HCT116 (cell line): ENCODE data around the gene NGFR. TPM values are rescaled to one million over a fixed set of nuclear protein-coding genes. Genes with fewer than 3 reads are reported as not detected.

Experiments
- ATAC-seq: fragments of 200-7000 bp; cut with Tn5 transposase; 2 replicates; pipeline ENCODE4 v1.9.1; 2020; ENCODE audit warnings: mild to moderate bottlenecking, moderate library complexity
- BruUV-seq: library from RNA; stranded (reverse); fragments of 400-500 nt; replicated peaks from 2 replicates; lab custom pipeline; 2021; lab: Mats Ljungman, UMichigan
- CTCF ChIA-PET: fragments of 300-600 bp; sonication (Branson Sonifier 250); formaldehyde crosslinking; loops from one replicate; lab custom pipeline; 2021; ENCODE audit warnings: antibody characterized with exemption; lab: Charles Lee
- POLR2A ChIA-PET: fragments of 300-600, 350-600 bp; sonication (Branson Sonifier 250); formaldehyde crosslinking; loops from one replicate; lab custom pipeline; 2021; ENCODE audit warnings: antibody characterized with exemption; lab: Charles Lee
- RAD21 ChIA-PET, 2 experiments: fragments of 300-600 bp; sonication (Branson Sonifier 250); formaldehyde crosslinking; loops; one replicate each; lab custom pipeline; 2023; ENCODE audit warnings: low total read pairs in 2 of 2; ENCODE audit not compliant: uncharacterized antibody in 2 of 2, unreplicated experiment in 2 of 2, low non-redundant PET in 1 of 2; lab: Charles Lee
- DNase-seq: peaks from one replicate; pipeline ENCODE4 v3.0.0-alpha.2; 2010; ENCODE audit warnings: low read depth, low spot score
- H2AFZ ChIP-seq: fragments of 200-600 bp; shearing (Covaris generic), sonication (generic); 2 replicates; pipeline ENCODE4 v1.6.1; 2017; ENCODE audit warnings: low read depth, mixed run types, mixed read lengths, antibody characterized with exemption, low read length; ENCODE audit not compliant: poor library complexity, severe bottlenecking
- H3K27ac ChIP-seq: 2 replicates; pipeline ENCODE4 v1.5.1; 2012; ENCODE audit warnings: low read depth, low read length
- H3K27me3 ChIP-seq: fragments of 200-600 bp; sonication (generic); 2 replicates; pipeline ENCODE4 v1.6.1; 2016; ENCODE audit warnings: mixed run types, low read length, mixed read lengths; ENCODE audit not compliant: insufficient read depth
- H3K36me3 ChIP-seq, 2 experiments: fragments of 200-500 bp in 1 of 2; fragments of 200-600 bp in 1 of 2; sonication (Bioruptor generic) in 1 of 2; sonication (generic) in 1 of 2; 2 replicates each; pipeline versions ENCODE4 v1.5.1 to v1.6.1; 2014 to 2016; ENCODE audit warnings: low read length in 2 of 2, inconsistent platforms in 1 of 2, mixed read lengths in 1 of 2, mixed run types in 1 of 2; ENCODE audit not compliant: insufficient read depth in 2 of 2, control insufficient read depth in 1 of 2
- H3K4me1 ChIP-seq, 2 experiments: fragments of 200-600 bp in 1 of 2; sonication (generic) in 1 of 2; 2 replicates each; pipeline versions ENCODE4 v1.5.1 to v1.6.1; 2012 to 2017; ENCODE audit warnings: low read length in 2 of 2, inconsistent platforms in 1 of 2, mild to moderate bottlenecking in 1 of 2, mixed read lengths in 1 of 2, mixed run types in 1 of 2, moderate library complexity in 1 of 2; ENCODE audit not compliant: insufficient read depth in 2 of 2, control insufficient read depth in 1 of 2
- H3K4me2 ChIP-seq: fragments of 200-600 bp; sonication (generic); 2 replicates; pipeline ENCODE4 v1.6.1; 2017; ENCODE audit warnings: mixed run types, low read length, mixed read lengths
- H3K4me3 ChIP-seq, 2 experiments: fragments of 200-600 bp in 1 of 2; sonication (generic) in 1 of 2; replicated peaks in 1 of 2; 2 replicates each; pipeline ENCODE4 v1.5.1; 2011 to 2016; ENCODE audit warnings: low read length in 2 of 2, control low read depth in 1 of 2, low read depth in 1 of 2, mild to moderate bottlenecking in 1 of 2, mixed read lengths in 1 of 2, mixed run types in 1 of 2
- H3K79me2 ChIP-seq: fragments of 200-600 bp; sonication (generic); 2 replicates; pipeline ENCODE4 v1.6.1; 2017; ENCODE audit warnings: mild to moderate bottlenecking, mixed run types, low read length, moderate library complexity, mixed read lengths; ENCODE audit not compliant: insufficient read depth
- H3K9ac ChIP-seq: fragments of 200-600 bp; sonication (generic); 2 replicates; pipeline ENCODE4 v1.6.1; 2016; ENCODE audit warnings: low read length, mixed read lengths
- H3K9me2 ChIP-seq: fragments of 200-600 bp; sonication (generic), shearing (Covaris generic); 2 replicates; pipeline ENCODE4 v1.6.1; 2017; ENCODE audit warnings: mixed run types, mild to moderate bottlenecking, moderate library complexity; ENCODE audit not compliant: insufficient read depth
- H3K9me3 ChIP-seq, 2 experiments: fragments of 200-500 bp in 1 of 2; fragments of 200-600 bp in 1 of 2; sonication (Bioruptor generic) in 1 of 2; sonication (generic) in 1 of 2; 2 replicates each; pipeline ENCODE4 v1.6.1; 2014 to 2017; ENCODE audit warnings: low read length in 2 of 2, mixed read lengths in 2 of 2, inconsistent platforms in 1 of 2, low read depth in 1 of 2, mild to moderate bottlenecking in 1 of 2, mixed run types in 1 of 2, moderate library complexity in 1 of 2; ENCODE audit not compliant: control insufficient read depth in 1 of 2, insufficient read depth in 1 of 2
- H4K20me1 ChIP-seq: fragments of 200-600 bp; sonication (generic), shearing (Covaris generic); 2 replicates; pipeline ENCODE4 v1.6.1; 2017; ENCODE audit warnings: mixed run types, mild to moderate bottlenecking, moderate library complexity; ENCODE audit not compliant: insufficient read depth
- CBX3 ChIP-seq: IDR thresholded peaks from 2 replicates; pipeline ENCODE4 v1.6.1; 2012; ENCODE audit warnings: low read depth
- CEBPB ChIP-seq: IDR thresholded peaks from 2 replicates; pipeline ENCODE4 v1.6.1; 2012; ENCODE audit warnings: low read depth
- EGR1 ChIP-seq: IDR thresholded peaks from 2 replicates; pipeline ENCODE4 v1.6.1; 2012; ENCODE audit warnings: low read depth
- EZH2 ChIP-seq: fragments of 200-600 bp; sonication (generic); IDR thresholded peaks from 2 replicates; pipeline ENCODE4 v1.6.1; 2017; ENCODE audit warnings: antibody characterized with exemption, mixed run types
- EZH2phosphoT487 ChIP-seq: fragments of 200-600 bp; IDR thresholded peaks from 2 replicates; pipeline ENCODE4 v1.6.1; 2018; ENCODE audit warnings: antibody characterized with exemption, borderline replicate concordance
- FOSL1 ChIP-seq: IDR thresholded peaks from 2 replicates; pipeline ENCODE4 v1.6.1; 2012; ENCODE audit warnings: low read depth
- JUND ChIP-seq: IDR thresholded peaks from 2 replicates; pipeline ENCODE4 v1.6.1; 2012
- POLR2A ChIP-seq: IDR thresholded peaks from 2 replicates; pipeline ENCODE4 v1.7.0; 2011; ENCODE audit warnings: borderline replicate concordance; ENCODE audit not compliant: insufficient read depth, insufficient read length; ENCODE audit errors: extremely low read depth
- POLR2AphosphoS5 ChIP-seq: IDR thresholded peaks from 2 replicates; pipeline ENCODE4 v1.6.1; 2011; ENCODE audit warnings: mild to moderate bottlenecking, low read depth, low read length, moderate library complexity
- RAD21 ChIP-seq: IDR thresholded peaks from 2 replicates; pipeline ENCODE4 v1.6.1; 2012; ENCODE audit warnings: low read depth, mild to moderate bottlenecking
- REST ChIP-seq: IDR thresholded peaks from 2 replicates; pipeline ENCODE4 v1.6.1; 2012; ENCODE audit warnings: low read depth
- SIN3A ChIP-seq: IDR thresholded peaks from 2 replicates; pipeline ENCODE4 v1.6.1; 2012; ENCODE audit warnings: low read depth
- SP1 ChIP-seq: IDR thresholded peaks from 2 replicates; pipeline ENCODE4 v1.6.1; 2012; ENCODE audit warnings: low read depth
- SRF ChIP-seq: IDR thresholded peaks from 2 replicates; pipeline ENCODE4 v1.6.1; 2012; ENCODE audit warnings: low read depth
- TCF7L2 ChIP-seq: IDR thresholded peaks from 2 replicates; pipeline ENCODE4 v1.7.0; 2011; ENCODE audit warnings: borderline replicate concordance, inconsistent platforms; ENCODE audit not compliant: insufficient read depth, insufficient read length; ENCODE audit errors: extremely low read depth
- YY1 ChIP-seq: IDR thresholded peaks from 2 replicates; pipeline ENCODE4 v1.6.1; 2011; ENCODE audit warnings: low read length, low read depth, moderate library complexity, mild to moderate bottlenecking; ENCODE audit not compliant: insufficient replicate concordance; ENCODE audit errors: extremely low read depth
- ZFX ChIP-seq: fragments of 450-650 bp; IDR thresholded peaks from 2 replicates; pipeline ENCODE4 v1.6.1; 2017
- intact Hi-C: fragments of 100-400 bp; cut with micrococcal nuclease; formaldehyde crosslinking; loops from 2 replicates; pipeline ENCODE4 v1.10.0; 2022
- total RNA-seq: library from RNA; stranded (reverse); gene quantifications from one replicate; pipeline ENCODE4 v1.2.1, GENCODE V29; 2021; ENCODE audit not compliant: unreplicated experiment
- TF ChIP-seq, protein P1 (sequence below), 3 experiments: fragments of 200-600 bp in 1 of 3; sonication (generic) in 1 of 3; IDR thresholded peaks in 2 of 3; conservative IDR thresholded peaks in 1 of 3; 2 replicates each; pipeline ENCODE4 v1.5.1; 2012 to 2017; ENCODE audit warnings: low read depth in 2 of 3, low read length in 2 of 3, antibody characterized with exemption in 1 of 3, borderline replicate concordance in 1 of 3, control low read depth in 1 of 3, mild to moderate bottlenecking in 1 of 3, mixed read lengths in 1 of 3, mixed run types in 1 of 3, moderate library complexity in 1 of 3; ENCODE audit not compliant: insufficient read depth in 1 of 3
- TF ChIP-seq, protein P2 (sequence below): IDR thresholded peaks from 2 replicates; pipeline ENCODE4 v1.6.1; 2012
- TF ChIP-seq, protein P3 (sequence below): IDR thresholded peaks from 2 replicates; pipeline ENCODE4 v1.6.1; 2011; ENCODE audit warnings: mild to moderate bottlenecking, low read length, moderate library complexity; ENCODE audit not compliant: insufficient replicate concordance; ENCODE audit errors: extremely low read depth

The NGFR gene
- total RNA-seq, 1 experiment from 2014 or later = 6.1 TPM

DNA sequence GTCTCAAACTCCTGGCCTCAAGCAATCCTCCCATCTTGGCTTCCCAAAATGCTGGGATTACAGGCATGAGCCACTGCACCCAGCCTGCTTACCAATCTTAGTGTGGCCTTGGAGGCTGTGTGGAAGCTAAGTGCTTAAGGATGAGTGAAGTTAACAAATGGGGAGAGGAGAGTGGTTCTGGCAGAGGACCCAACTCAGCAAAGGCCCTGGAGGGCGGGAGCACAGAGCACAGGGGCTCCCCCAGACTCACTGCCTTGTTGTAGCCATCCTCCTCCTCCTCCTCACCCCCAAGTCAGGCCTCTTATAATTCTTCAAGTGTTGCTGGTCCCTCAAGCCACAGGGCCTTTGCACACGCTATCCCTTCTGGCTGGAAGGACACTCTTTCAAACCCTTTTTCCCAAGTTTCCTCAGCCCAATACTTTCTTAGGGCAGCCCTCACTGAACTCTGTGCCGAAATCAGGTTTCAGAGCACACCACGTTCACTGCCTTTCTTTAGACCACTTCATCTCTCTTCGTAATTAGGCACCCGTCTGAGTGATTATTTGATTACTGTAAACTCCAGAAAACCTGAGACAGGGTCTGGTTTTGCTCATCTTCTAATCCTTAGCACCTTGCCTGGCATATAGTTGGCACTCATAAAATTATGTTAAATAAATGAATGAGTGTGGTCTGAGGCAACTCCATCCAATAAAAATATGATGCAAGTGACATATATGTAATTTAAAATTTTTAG lies 23.4 kb downstream of the NGFR start:
- TF ChIP-seq POLR2AphosphoS5 (no peak), FOSL1 (no peak), JUND (no peak), SRF (no peak), ZFX (no peak), EGR1 (no peak), CEBPB (no peak), YY1 (no peak), POLR2A (no peak), SIN3A (no peak), CBX3 (no peak), EZH2phosphoT487 (no peak), TCF7L2 (no peak), RAD21 (no peak), REST (no peak), EZH2 (no peak), SP1 (no peak)
- TF ChIP-seq, protein P1, sequence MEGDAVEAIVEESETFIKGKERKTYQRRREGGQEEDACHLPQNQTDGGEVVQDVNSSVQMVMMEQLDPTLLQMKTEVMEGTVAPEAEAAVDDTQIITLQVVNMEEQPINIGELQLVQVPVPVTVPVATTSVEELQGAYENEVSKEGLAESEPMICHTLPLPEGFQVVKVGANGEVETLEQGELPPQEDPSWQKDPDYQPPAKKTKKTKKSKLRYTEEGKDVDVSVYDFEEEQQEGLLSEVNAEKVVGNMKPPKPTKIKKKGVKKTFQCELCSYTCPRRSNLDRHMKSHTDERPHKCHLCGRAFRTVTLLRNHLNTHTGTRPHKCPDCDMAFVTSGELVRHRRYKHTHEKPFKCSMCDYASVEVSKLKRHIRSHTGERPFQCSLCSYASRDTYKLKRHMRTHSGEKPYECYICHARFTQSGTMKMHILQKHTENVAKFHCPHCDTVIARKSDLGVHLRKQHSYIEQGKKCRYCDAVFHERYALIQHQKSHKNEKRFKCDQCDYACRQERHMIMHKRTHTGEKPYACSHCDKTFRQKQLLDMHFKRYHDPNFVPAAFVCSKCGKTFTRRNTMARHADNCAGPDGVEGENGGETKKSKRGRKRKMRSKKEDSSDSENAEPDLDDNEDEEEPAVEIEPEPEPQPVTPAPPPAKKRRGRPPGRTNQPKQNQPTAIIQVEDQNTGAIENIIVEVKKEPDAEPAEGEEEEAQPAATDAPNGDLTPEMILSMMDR (IDR thresholded peaks at IDR 0.05 in 2 of 3, conservative IDR thresholded peaks at IDR 0.05 in 1 of 3; ENCODE audit: borderline replicate concordance in 1 of 3, insufficient read depth in 1 of 3, low read depth in 2 of 3, low read length in 2 of 3) = no peak
- TF ChIP-seq, protein P2, sequence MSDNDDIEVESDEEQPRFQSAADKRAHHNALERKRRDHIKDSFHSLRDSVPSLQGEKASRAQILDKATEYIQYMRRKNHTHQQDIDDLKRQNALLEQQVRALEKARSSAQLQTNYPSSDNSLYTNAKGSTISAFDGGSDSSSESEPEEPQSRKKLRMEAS = no peak
- TF ChIP-seq, protein P3, sequence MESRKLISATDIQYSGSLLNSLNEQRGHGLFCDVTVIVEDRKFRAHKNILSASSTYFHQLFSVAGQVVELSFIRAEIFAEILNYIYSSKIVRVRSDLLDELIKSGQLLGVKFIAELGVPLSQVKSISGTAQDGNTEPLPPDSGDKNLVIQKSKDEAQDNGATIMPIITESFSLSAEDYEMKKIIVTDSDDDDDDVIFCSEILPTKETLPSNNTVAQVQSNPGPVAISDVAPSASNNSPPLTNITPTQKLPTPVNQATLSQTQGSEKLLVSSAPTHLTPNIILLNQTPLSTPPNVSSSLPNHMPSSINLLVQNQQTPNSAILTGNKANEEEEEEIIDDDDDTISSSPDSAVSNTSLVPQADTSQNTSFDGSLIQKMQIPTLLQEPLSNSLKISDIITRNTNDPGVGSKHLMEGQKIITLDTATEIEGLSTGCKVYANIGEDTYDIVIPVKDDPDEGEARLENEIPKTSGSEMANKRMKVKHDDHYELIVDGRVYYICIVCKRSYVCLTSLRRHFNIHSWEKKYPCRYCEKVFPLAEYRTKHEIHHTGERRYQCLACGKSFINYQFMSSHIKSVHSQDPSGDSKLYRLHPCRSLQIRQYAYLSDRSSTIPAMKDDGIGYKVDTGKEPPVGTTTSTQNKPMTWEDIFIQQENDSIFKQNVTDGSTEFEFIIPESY = no peak
- intact Hi-C loops = no loop called here
- Histone ChIP-seq H3K9me2 (no peaks in the 10 kb centered on the region), H3K9me3 (no peaks in the 10 kb centered on the region), H3K9ac (no peak overlapping the region), H3K79me2 (no peaks in the 10 kb centered on the region), H3K4me1 (peaks cover 18 to 22% of the 10 kb centered on the region in 2 experiments), H4K20me1 (no peaks in the 10 kb centered on the region), H3K36me3 (no peaks in the 10 kb centered on the region), H3K27me3 (no peaks in the 10 kb centered on the region), H2AFZ (no peak overlapping the region), H3K4me2 (no peak overlapping the region), H3K4me3 (no peak overlapping the region), H3K27ac (no peak overlapping the region)
- ATAC-seq = no peak
- DNase-seq = no peak
- ChIA-PET CTCF (interaction anchor here (1.0 kb wide), 1 partner anchor 8 kb away, joined by 3 read pairs; no protein-coding TSS in a partner anchor), RAD21 (no interaction called here), POLR2A (no interaction called here)
- BruUV-seq = no TSS peak
